Activated T-cell treated with anti-CD3 and anti-CD28 coated beads, Interleukin-2, amount 50 U/mL, for 1 hour (primary cell): ENCODE measurements around the gene WDR90.

Experiments used
- DNase-seq: peaks from one replicate; pipeline ENCODE4 v3.0.0-alpha.2; 2020

WDR90 gene

DNA sequence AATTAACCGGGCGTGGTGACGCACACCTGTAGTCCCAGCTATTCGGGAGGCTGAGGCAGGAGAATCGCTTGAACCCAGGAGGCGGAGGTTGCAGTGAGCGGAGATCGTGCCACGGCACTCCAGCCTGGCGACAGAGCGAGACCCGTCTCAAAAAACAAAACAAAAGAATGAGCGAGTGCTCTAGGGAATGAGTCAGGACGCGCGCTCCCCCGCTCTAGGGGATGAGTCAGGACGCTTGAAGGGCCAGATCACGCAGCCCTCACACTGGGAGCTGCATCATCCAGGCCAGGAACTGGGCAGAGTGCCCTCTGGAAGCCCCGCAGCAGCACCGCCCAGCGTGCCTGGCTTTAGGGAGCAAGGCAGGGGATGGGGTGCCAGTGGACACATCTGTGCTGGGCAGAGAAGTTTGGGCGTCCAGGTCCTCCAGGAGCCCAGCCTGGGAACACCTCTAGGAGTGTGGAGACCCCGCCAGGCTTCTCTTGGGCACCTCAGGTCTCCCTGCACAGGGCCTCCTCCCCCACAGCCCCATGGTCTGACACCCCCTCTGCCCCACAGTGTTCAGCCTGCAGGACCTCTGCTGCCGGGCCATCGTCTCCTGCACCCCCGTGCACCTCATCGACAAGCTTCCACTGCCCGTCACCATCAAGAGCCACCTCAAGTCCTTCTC lies 22.2 kb upstream of the WDR90 start:
- no peak for DNase-seq

- no peak for DNase-seq
These were observed 21.5 kb upstream of the WDR90 start for GRCh38 chr16:627454-628239.

- DNase-seq, result no peak
These were observed 20.7 kb upstream of the WDR90 start for GRCh38 chr16:628321-629061.

DNA sequence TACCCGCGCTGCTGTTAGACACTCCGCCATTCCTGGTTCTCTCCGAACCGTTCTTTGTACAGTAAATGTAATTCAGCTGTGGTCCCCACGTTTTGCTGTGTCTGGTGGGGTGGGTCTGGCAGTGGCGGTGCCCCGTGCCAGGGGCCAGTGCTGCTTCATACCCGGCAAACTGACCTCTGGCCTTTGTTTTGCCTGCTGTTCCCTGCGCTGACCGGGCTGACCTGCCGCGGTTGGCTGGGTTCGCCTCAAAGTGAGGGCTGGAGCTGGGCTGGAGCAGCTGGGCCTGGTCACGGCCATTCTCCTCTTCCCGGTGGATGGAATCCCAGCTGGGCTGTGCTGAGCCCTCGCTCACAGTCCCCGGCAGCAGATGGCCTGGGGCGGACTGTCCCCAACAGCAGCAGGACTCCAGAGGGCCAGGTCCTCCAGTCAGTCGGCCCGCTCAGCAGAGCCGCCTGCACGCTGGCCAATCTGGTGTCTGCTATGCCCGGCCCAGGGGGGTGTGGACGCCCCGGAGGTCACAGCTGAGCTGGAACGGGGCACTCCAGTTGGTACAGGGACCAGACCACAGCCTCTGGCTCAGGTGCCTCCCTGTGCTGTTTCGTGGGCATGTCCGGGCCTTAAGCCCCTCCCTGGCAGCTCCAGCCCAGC lies 19.9 kb upstream of the WDR90 start:
- no peak for DNase-seq

DNA sequence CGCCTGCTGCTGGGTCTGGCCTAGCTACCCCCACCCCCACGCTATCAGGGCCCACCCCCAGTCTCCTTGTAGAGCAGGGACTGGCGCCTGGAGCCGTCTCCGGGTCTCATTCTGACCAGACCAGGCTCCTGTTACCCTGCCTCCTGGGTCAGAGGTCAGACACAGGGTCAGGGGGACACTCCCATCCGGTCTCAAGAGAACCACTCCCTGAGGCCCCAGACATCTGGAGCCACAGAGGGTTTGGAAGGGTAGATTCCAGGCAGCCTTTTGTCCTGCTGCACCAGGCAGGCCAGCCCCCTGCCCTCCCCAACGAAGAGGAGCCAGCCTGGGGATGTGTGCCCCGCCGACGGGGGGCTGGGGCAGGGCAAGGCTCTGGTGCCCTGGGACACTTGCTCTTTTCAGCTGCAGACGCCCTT lies 19.3 kb upstream of the WDR90 start:
- no peak for DNase-seq

DNA sequence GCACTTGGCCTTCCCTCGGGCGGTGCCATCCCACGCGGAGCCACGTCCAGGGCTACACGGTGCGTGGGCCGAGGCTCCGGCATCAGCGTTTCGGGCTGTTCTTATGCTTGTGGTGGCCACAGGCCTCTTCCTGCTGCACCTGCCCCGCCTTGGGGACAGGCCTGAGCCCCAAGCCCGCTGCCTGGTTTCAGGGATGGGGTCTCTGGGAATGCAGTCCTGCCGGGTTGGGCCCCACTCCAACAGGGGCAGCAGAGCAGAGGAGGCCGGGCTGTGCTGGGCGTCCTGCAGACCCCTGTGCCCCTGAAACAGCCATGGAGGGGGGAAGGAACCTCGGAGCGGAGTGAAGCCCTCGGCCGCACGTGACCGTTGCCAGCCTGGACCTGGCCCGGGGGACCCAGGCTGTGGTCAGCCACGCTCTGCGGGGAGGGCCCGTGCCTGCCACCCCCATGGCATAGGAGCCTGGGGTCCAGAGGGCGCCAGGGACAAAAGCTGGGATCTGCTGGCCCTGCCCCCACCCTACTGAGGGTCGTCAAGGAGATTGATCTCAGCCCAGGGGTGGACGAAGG lies 18.8 kb upstream of the WDR90 start:
- no peak for DNase-seq

DNA sequence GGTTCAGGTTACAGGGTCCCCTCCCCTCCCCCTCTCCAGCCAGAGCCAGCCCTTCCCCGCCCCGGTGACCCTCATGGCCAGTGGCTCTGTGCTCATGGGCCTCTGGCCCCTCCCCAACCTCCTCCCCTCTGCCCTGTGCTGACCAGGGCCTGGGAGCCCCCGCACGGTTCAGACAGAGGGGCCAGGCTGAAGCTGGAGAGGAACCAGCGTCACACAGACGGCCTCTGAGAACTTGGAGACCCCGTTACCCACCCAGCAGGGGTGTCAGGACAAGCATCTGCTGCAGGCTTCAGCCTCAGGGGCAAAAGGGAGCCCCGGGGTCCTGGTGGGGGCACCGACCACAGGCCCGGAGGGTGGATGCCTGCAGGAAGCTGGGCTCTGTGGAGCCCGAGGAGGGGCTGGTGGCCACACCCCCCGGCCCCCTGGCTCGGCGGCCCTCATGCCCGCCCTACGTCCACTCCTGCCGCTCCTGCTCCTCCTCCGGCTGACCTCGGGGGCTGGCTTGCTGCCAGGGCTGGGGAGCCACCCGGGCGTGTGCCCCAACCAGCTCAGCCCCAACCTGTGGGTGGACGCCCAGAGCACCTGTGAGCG lies 18.3 kb upstream of the WDR90 start, which contains the start of gene WFIKKN1:
WFIKKN1 (plus strand) TSS at position 171 of the 591 bp plus-strand sequence; CDS start at position 440, 269 bp downstream.
- no peak for DNase-seq

DNA sequence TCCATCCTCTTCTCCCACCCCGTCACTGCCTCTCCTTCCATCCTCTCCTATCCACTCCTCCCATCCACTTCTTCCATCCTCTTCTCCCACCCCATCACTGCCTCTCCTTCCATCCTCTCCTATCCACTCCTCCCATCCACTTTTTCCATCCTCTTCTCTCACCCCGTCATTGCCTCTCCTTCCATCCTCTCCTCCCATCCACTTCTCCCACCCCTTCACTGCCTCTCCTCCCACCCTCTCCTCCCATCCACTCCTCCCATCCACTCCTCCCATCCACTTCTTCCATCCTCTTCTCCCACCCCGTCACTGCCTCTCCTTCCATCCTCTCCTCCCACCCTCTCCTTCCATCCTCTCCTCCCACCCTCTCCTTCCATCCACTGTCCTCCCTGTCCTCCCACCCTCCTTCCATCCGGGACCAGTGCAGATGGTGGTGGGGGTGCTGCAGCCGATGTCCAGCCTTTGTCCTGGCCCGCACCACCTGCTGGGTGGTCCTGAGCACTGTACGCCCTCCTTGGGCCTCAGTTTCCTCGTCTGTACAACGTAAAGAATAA lies 17.3 kb upstream of the WDR90 start:
- DNase-seq, result no peak

GRCh38 chr16:632486-633335 lies 16.5 kb upstream of the WDR90 start:
- DNase-seq, result no peak

GRCh38 chr16:633336-634050 lies 15.7 kb upstream of the WDR90 start:
- no peak for DNase-seq

DNA sequence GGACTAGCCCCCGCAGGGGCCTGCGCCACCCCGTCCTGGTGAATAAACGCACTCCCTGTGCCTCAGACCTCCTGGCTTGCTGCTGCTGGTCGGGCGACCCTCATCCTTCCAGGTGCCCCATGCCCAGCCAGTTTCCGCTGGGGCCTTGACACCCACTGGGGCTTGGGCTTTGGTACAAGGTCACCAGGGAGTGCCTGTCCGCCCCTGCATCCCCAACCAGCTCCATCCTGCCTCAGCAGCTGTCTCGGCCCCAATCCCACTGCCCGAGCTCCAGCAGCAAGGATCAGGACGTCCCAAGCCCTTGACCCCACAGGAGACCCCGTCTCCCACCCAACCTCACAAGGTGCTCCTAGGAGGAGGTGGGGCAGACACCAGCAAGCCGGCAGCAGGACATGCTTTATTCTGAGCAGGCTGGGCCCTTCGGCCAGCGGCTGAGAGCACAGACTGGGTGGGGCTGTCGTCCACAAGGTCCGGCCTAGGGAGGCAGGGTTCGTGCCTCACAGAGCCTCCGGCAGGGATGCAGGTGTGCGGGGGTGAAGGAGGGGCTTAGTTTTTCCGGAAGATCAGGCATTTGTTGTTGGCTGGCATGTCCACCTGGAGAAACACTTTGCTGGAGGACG lies 15.0 kb upstream of the WDR90 start:
- DNase-seq, result no peak

GRCh38 chr16:634996-635395 lies 14.2 kb upstream of the WDR90 start:
- no peak for DNase-seq

- DNase-seq, result no peak
These were observed 13.5 kb upstream of the WDR90 start for GRCh38 chr16:635573-636205.

- peak; percentile 95 for DNase-seq
These were observed 12.7 kb upstream of the WDR90 start, which contains the start of gene METTL26 for GRCh38 chr16:636206-637080. TSS of gene METTL26 (minus strand) at chr16:636305. CDS start at chr16:636290, 15 bp downstream.

- peak; percentile 38 for DNase-seq
These were observed 11.8 kb upstream of the WDR90 start for GRCh38 chr16:637081-638018.

- DNase-seq, result no peak
These were observed 11.1 kb upstream of the WDR90 start for GRCh38 chr16:638034-638543.

DNA sequence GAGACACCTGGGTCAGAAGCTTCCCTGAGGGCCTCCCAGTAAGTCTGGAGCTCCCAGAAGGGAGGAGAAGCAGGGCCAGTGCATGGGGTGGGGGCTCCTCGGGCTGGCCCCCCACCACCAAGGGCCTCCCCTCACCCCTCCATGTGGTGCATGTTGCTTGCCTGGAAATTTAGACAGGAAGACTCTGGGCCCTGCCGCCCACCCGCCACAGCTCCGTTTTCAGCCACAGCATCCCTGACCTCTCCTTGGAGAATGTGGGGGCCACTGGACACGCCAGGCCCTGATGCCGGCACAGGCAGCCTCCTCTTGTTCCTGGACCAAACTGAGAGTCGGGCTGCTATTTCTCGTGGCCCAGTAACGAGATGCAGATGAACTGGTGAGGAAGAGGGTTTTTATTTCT lies 10.3 kb upstream of the WDR90 start:
- no peak for DNase-seq
